OCI-LY1 (cell line): Measurements from ENCODE around the gene LTBP1.

Source experiments
- H2AFZ ChIP-seq: fragments of 200-600 bp; sonication (generic), shearing (Covaris generic); 2 replicates; pipeline ENCODE4 v1.6.0; 2014; ENCODE audit warnings: antibody characterized with exemption, mild to moderate bottlenecking, low read length
- H3F3A ChIP-seq: fragments of 200-600 bp; sonication (generic), shearing (Covaris generic); 2 replicates; pipeline ENCODE4 v1.6.0; 2014; ENCODE audit warnings: mild to moderate bottlenecking, antibody characterized with exemption, low read length, moderate library complexity; ENCODE audit not compliant: insufficient read depth
- H3K27ac ChIP-seq: fragments of 200-600 bp; sonication (generic); 2 replicates; pipeline ENCODE4 v1.5.1; 2014; ENCODE audit warnings: low read length, mixed run types, mild to moderate bottlenecking, low read depth; ENCODE audit not compliant: poor library complexity, severe bottlenecking
- H3K27me3 ChIP-seq: fragments of 200-600 bp; sonication (generic); 2 replicates; pipeline ENCODE4 v1.6.0; 2014; ENCODE audit warnings: antibody characterized with exemption, mild to moderate bottlenecking, low read length, moderate library complexity; ENCODE audit not compliant: insufficient read depth
- H3K36me3 ChIP-seq: fragments of 200-600 bp; sonication (generic); 2 replicates; pipeline ENCODE4 v1.6.1; 2014; ENCODE audit warnings: mild to moderate bottlenecking, antibody characterized with exemption, low read length, moderate library complexity, mixed read lengths; ENCODE audit not compliant: insufficient read depth
- H3K4me1 ChIP-seq: fragments of 200-600 bp; sonication (generic); 2 replicates; pipeline ENCODE4 v1.5.1; 2014; ENCODE audit warnings: mild to moderate bottlenecking, low read length, moderate library complexity; ENCODE audit not compliant: insufficient read depth, severe bottlenecking
- H3K4me2 ChIP-seq: fragments of 200-600 bp; sonication (generic), shearing (Covaris generic); 2 replicates; pipeline ENCODE4 v1.6.1; 2014; ENCODE audit warnings: low read length
- H3K4me3 ChIP-seq: fragments of 200-600 bp; sonication (generic); 2 replicates; pipeline ENCODE4 v1.5.1; 2014; ENCODE audit warnings: low read length, low read depth, mild to moderate bottlenecking, mixed read lengths; ENCODE audit not compliant: poor library complexity, severe bottlenecking
- H3K79me2 ChIP-seq: fragments of 200-600 bp; shearing (Covaris generic); 2 replicates; pipeline ENCODE4 v1.6.1; 2016; ENCODE audit warnings: mixed run types, low read length, mixed read lengths; ENCODE audit not compliant: insufficient read depth
- H3K9ac ChIP-seq: fragments of 200-600 bp; sonication (generic), shearing (Covaris generic); 2 replicates; pipeline ENCODE4 v1.6.1; 2014; ENCODE audit warnings: mild to moderate bottlenecking, low read length, mixed read lengths
- H3K9me2 ChIP-seq: fragments of 200-600 bp; sonication (generic), shearing (Covaris generic); 2 replicates; pipeline ENCODE4 v1.6.1; 2014; ENCODE audit warnings: low read depth, mild to moderate bottlenecking, low read length, mixed read lengths
- H3K9me3 ChIP-seq: fragments of 200-600 bp; shearing (Covaris generic); 2 replicates; pipeline ENCODE4 v1.6.1; 2014; ENCODE audit warnings: low read length, mixed read lengths
- H4K20me1 ChIP-seq: fragments of 200-600 bp; sonication (generic), shearing (Covaris generic); 2 replicates; pipeline ENCODE4 v1.6.0; 2016; ENCODE audit warnings: mild to moderate bottlenecking, low read length; ENCODE audit not compliant: insufficient read depth
- EZH2 ChIP-seq: fragments of 200-600 bp; sonication (generic), shearing (Covaris generic); IDR thresholded peaks from 2 replicates; pipeline ENCODE4 v1.8.0; 2017; ENCODE audit warnings: borderline replicate concordance, mixed run types, mild to moderate bottlenecking, antibody characterized with exemption, low read length, moderate library complexity, mixed read lengths
- TF ChIP-seq, protein P1 (sequence below): fragments of 200-600 bp; sonication (generic), shearing (Covaris generic); IDR thresholded peaks from 2 replicates; pipeline ENCODE4 v1.5.1; 2017; ENCODE audit warnings: mild to moderate bottlenecking, antibody characterized with exemption, low read length, moderate library complexity, mixed read lengths

LTBP1 gene

DNA sequence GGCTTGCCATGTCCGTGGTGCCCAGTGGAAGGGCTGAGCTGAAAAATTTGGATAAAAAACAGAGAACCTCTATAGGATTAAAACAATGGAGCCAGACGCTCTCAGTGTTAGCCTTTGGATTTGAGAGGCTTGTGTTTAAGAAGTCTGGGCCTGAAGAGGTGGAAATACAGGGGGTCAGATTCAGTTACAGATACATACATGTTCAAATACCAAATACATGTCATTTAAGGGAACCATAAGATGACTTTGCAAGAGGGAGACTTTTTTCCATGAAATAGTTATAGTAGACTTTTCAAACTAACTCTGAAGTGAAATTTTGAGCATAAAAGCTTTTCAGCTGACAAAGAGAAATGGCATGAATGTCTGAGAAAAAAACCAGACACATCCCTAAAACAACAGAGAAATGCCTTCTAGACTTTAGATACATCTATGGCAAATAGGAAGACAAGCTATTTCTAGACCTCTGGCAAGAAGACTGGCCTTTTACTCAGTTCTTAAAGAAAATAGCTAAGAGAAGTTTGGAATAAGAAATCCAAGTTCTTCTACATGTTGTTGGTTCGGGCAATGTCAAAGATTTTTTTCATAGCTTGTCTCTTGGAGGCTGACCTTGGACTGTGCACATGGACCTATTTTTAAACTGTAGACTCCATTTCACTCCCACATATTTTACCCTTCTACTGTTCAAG lies 112.9 kb downstream of the LTBP1 start:
- Histone ChIP-seq H2AFZ (no peak overlapping the region), H3K4me3 (peak overlapping the region; percentile 38), H3K9me3 (peaks cover 4% of the 10 kb centered on the region), H3K36me3 (peaks cover 48% of the 10 kb centered on the region), H3K4me1 (peaks cover 63% of the 10 kb centered on the region), H3K9ac (peak overlapping the region; percentile 66), H3K4me2 (peak overlapping the region; percentile 65), H4K20me1 (no peaks in the 10 kb centered on the region), H3K27me3 (no peaks in the 10 kb centered on the region), H3K27ac (peak overlapping the region; percentile 98), H3F3A (peaks cover 5% of the 10 kb centered on the region; the same call in 1 of the 2 replicates), H3K9me2 (no peaks in the 10 kb centered on the region), H3K79me2 (peaks cover 29% of the 10 kb centered on the region; the same call in 1 of the 2 replicates)
- TF ChIP-seq, protein P1, sequence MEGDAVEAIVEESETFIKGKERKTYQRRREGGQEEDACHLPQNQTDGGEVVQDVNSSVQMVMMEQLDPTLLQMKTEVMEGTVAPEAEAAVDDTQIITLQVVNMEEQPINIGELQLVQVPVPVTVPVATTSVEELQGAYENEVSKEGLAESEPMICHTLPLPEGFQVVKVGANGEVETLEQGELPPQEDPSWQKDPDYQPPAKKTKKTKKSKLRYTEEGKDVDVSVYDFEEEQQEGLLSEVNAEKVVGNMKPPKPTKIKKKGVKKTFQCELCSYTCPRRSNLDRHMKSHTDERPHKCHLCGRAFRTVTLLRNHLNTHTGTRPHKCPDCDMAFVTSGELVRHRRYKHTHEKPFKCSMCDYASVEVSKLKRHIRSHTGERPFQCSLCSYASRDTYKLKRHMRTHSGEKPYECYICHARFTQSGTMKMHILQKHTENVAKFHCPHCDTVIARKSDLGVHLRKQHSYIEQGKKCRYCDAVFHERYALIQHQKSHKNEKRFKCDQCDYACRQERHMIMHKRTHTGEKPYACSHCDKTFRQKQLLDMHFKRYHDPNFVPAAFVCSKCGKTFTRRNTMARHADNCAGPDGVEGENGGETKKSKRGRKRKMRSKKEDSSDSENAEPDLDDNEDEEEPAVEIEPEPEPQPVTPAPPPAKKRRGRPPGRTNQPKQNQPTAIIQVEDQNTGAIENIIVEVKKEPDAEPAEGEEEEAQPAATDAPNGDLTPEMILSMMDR, result no peak
- no peak for TF ChIP-seq EZH2

DNA sequence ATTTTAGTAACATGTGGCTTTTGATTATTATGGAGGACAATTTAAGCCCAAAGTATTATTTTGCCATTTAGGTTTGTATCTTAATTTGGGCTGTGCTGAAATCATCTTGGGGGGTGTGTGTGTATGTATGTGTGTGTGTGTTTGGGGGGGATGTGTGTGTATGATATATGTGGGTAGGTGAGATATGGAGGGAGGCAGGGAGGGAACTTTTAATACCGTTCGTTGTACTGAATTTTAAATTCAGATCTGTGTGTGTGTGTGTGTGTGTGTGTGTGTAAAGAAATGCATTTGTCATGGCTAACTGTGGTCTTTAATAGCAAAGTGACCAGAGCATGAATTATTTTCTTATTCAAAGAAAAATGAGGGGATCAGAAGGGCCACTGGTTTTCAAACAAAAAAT lies 113.7 kb downstream of the LTBP1 start:
- Histone ChIP-seq H3K9me3 (peaks cover 11% of the 10 kb centered on the region), H3K9ac (peak overlapping the region; percentile 66), H3K4me2 (peak overlapping the region; percentile 65), H3K27me3 (no peaks in the 10 kb centered on the region), H3K27ac (peak overlapping the region; percentile 98), H3K4me1 (peaks cover 65% of the 10 kb centered on the region), H3K9me2 (no peaks in the 10 kb centered on the region), H3K4me3 (peak overlapping the region; percentile 38), H3F3A (peaks cover 5% of the 10 kb centered on the region; the same call in 1 of the 2 replicates), H2AFZ (no peak overlapping the region), H3K36me3 (peaks cover 55% of the 10 kb centered on the region), H4K20me1 (no peaks in the 10 kb centered on the region), H3K79me2 (peaks cover 33% of the 10 kb centered on the region)
- TF ChIP-seq, protein P1, result no peak
- TF ChIP-seq EZH2, result no peak

- H3K4me2 ChIP-seq, result peak overlapping the region; percentile 11; the same call in 1 of the 2 replicates
- H3K27ac ChIP-seq, result peak overlapping the region; percentile 98
- no peaks in the 10 kb centered on the region for H4K20me1 ChIP-seq
- H3K36me3 ChIP-seq, result peaks cover 50% of the 10 kb centered on the region
- no peak overlapping the region for H3K9ac ChIP-seq
- H2AFZ ChIP-seq, result no peak overlapping the region
- no peak overlapping the region for H3K4me3 ChIP-seq
- H3F3A ChIP-seq, result peaks cover 5% of the 10 kb centered on the region; the same call in 1 of the 2 replicates
- H3K4me1 ChIP-seq, result peaks cover 81% of the 10 kb centered on the region
- peaks cover 11% of the 10 kb centered on the region for H3K9me3 ChIP-seq
- TF ChIP-seq, protein P1, result no peak
- TF ChIP-seq EZH2, result no peak
- no peaks in the 10 kb centered on the region for H3K9me2 ChIP-seq
- H3K27me3 ChIP-seq, result no peaks in the 10 kb centered on the region
- H3K79me2 ChIP-seq, result peaks cover 43% of the 10 kb centered on the region
Measured at GRCh38 chr2:33062665-33063250, 116.0 kb downstream of the LTBP1 start.
